Hepatocyte (in vitro differentiated cells): Measurements from ENCODE around the gene SP7. TPM values are rescaled to one million over a fixed set of nuclear protein-coding genes. Genes with fewer than 3 reads are reported as not detected.

ENCODE experiments used
- DNase-seq: peaks from one replicate; pipeline ENCODE4 v3.0.0-alpha.2; 2016; ENCODE audit warnings: low spot score
- H2AFZ ChIP-seq: fragments of 200-600 bp; sonication (generic); 2 replicates; pipeline ENCODE4 v1.6.0; 2016; ENCODE audit warnings: antibody characterized with exemption, mild to moderate bottlenecking
- H3K27ac ChIP-seq: fragments of 200-600 bp; sonication (generic); 2 replicates; pipeline ENCODE4 v1.5.1; 2016; ENCODE audit warnings: mild to moderate bottlenecking
- H3K27me3 ChIP-seq: fragments of 200-600 bp; sonication (generic); 2 replicates; pipeline ENCODE4 v1.6.1; 2016
- H3K36me3 ChIP-seq: fragments of 200-600 bp; sonication (generic); replicated peaks from 2 replicates; pipeline ENCODE4 v1.5.1; 2016; ENCODE audit warnings: low read depth; ENCODE audit not compliant: insufficient read depth
- H3K4me1 ChIP-seq: fragments of 200-600 bp; sonication (generic); 2 replicates; pipeline ENCODE4 v1.5.1; 2016; ENCODE audit warnings: mild to moderate bottlenecking, moderate library complexity; ENCODE audit not compliant: insufficient read depth
- H3K4me2 ChIP-seq: fragments of 200-600 bp; sonication (generic); 2 replicates; pipeline ENCODE4 v1.6.0; 2016
- H3K4me3 ChIP-seq: fragments of 200-600 bp; sonication (generic); 2 replicates; pipeline ENCODE4 v1.5.1; 2016; ENCODE audit warnings: mild to moderate bottlenecking
- H3K79me2 ChIP-seq: fragments of 200-600 bp; sonication (generic); 2 replicates; pipeline ENCODE4 v1.6.0; 2017; ENCODE audit warnings: mild to moderate bottlenecking
- H3K9me2 ChIP-seq: fragments of 200-600 bp; sonication (generic); replicated peaks from 2 replicates; pipeline ENCODE4 v1.6.0; 2017; ENCODE audit warnings: mild to moderate bottlenecking; ENCODE audit not compliant: insufficient read depth
- H3K9me3 ChIP-seq: fragments of 200-600 bp; sonication (generic); 2 replicates; pipeline ENCODE4 v1.5.1; 2016; ENCODE audit warnings: low read depth, mild to moderate bottlenecking
- H4K20me1 ChIP-seq: fragments of 200-600 bp; sonication (generic); 2 replicates; pipeline ENCODE4 v1.6.0; 2016; ENCODE audit warnings: mild to moderate bottlenecking; ENCODE audit not compliant: insufficient read depth, poor library complexity, severe bottlenecking
- EZH2 ChIP-seq: fragments of 200-600 bp; sonication (generic); IDR thresholded peaks from 2 replicates; pipeline ENCODE4 v1.6.1; 2016; ENCODE audit warnings: antibody characterized with exemption, mild to moderate bottlenecking, borderline replicate concordance
- EZH2phosphoT487 ChIP-seq: fragments of 200-600 bp; sonication (generic); IDR thresholded peaks from one replicate; pipeline ENCODE4 v1.6.1; 2018; ENCODE audit warnings: antibody characterized with exemption, mild to moderate bottlenecking, low read depth, moderate library complexity; ENCODE audit not compliant: unreplicated experiment, severe bottlenecking
- WGBS: methylation state at CpG from one replicate; pipeline ENCODE4 v1.1.6; 2016; ENCODE audit warnings: low lambda C conversion rate; ENCODE audit errors: missing lambda C conversion rate; 5-methylcytosine and 5-hydroxymethylcytosine counted together
- polyA plus RNA-seq: library from polyadenylated mRNA; unstranded; fragments of >200 nt; fragmentation: Nextera tagmentation; extraction: Ambion mirVana; gene quantifications from 2 replicates; pipeline ENCODE4 v1.2.1, GENCODE V29; 2016
- total RNA-seq: library from RNA; depleted of rRNA; stranded (reverse); fragments of >200 nt; gene quantifications from 2 replicates; pipeline ENCODE4 v1.2.3, GENCODE V29; 2014
- TF ChIP-seq, protein P1 (sequence below): fragments of 200-600 bp; sonication (generic); IDR thresholded peaks from 2 replicates; pipeline ENCODE4 v1.5.1; 2016; ENCODE audit warnings: antibody characterized with exemption, mild to moderate bottlenecking; ENCODE audit not compliant: poor library complexity

SP7 gene
- total and polyA plus RNA-seq, 2 experiments from 2014 or later = 0.20 to 0.60 TPM

DNA sequence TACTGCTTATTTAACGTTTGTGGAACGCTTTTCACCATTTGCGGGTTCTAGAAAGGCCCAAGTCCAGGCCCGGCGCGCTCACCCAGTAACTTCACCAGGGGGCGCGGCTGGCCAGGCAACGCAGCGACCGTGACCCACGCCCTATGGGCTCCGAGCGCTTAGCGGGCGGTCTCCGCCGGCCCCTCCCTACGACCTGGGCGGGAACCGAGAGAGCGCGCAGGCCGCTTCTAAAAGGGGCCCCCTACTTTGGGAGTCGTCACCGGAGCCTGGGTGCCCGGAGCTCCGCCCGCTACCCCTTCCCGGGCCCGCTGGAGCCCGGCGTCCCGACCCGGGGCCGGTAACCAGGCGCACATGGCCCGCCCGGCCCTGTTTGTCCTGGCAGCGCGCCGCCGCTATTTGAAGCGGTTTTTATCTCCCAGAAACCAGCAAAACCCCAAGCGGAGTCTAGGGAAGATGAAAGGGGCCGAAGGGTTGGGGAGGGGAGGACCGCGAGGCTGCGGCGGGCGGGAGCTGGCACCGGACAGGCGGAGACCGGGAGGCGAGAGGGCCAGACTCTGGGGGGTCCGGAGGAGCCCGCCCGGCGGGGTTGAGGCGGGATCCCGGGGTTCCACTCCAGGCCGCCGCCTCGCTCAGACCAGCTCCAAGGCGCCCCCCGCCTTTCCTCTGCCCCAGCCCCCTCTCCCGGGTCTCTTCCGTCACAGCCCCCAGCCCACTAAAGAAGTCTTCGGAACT lies 11.2 kb downstream of the SP7 start:
- H4K20me1 ChIP-seq = no peaks in the 10 kb centered on the region
- H3K4me2 ChIP-seq = peak overlapping the region; percentile 94
- H3K27me3 ChIP-seq = peaks cover 14% of the 10 kb centered on the region
- peak overlapping the region; percentile 97 for H3K27ac ChIP-seq
- no peaks in the 10 kb centered on the region for H3K36me3 ChIP-seq
- no peaks in the 10 kb centered on the region for H3K9me2 ChIP-seq
- H2AFZ ChIP-seq = peak overlapping the region; percentile 81
- peak; percentile 95 for DNase-seq
- TF ChIP-seq EZH2phosphoT487 (no peak), EZH2 (no peak)
- TF ChIP-seq, protein P1, sequence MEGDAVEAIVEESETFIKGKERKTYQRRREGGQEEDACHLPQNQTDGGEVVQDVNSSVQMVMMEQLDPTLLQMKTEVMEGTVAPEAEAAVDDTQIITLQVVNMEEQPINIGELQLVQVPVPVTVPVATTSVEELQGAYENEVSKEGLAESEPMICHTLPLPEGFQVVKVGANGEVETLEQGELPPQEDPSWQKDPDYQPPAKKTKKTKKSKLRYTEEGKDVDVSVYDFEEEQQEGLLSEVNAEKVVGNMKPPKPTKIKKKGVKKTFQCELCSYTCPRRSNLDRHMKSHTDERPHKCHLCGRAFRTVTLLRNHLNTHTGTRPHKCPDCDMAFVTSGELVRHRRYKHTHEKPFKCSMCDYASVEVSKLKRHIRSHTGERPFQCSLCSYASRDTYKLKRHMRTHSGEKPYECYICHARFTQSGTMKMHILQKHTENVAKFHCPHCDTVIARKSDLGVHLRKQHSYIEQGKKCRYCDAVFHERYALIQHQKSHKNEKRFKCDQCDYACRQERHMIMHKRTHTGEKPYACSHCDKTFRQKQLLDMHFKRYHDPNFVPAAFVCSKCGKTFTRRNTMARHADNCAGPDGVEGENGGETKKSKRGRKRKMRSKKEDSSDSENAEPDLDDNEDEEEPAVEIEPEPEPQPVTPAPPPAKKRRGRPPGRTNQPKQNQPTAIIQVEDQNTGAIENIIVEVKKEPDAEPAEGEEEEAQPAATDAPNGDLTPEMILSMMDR = peak; percentile 85
- H3K4me1 ChIP-seq = peaks cover 29% of the 10 kb centered on the region
- H3K9me3 ChIP-seq = no peaks in the 10 kb centered on the region
- peak overlapping the region; percentile 57 for H3K4me3 ChIP-seq
- peaks cover 10% of the 10 kb centered on the region for H3K79me2 ChIP-seq
- WGBS = under 1% methylated on average over 46 of the region's 69 CpGs

DNA sequence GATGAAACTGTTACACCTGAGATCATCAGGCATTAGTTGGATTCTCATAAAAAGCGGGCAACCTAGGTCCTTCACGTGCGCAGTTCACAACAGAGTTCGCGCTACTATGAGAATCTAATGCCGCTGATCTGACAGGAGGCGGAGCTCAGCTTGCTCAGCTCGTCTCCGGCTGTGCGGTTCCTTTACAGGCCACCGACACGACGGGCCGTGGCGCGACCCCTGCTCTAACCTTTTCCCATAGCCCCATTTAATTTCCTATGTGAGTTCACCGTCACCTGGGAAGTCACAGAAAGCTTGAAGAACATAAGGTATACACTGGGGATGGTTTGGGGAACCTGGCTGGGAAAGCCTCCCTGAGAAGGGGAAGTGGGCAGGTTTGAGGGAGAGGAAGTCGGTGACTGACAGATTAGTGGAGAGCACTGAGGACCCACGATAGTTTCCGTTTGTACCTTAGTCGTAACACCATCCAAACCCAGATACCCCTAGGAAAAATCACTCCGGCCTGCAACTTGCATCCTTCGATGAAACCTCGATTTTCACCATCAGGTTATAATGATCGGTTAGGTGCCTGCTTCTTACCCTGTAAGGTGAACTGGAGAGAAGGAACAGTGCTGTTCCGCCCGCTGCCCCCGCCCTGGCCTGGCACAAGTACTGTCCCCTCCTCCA lies 11.9 kb downstream of the SP7 start:
- H2AFZ ChIP-seq = peak overlapping the region; percentile 81
- 40% methylated on average over 28 of the region's 28 CpGs for WGBS
- TF ChIP-seq, protein P1 = no peak
- TF ChIP-seq EZH2phosphoT487 = no peak
- no peak for TF ChIP-seq EZH2
- H3K9me3 ChIP-seq = no peaks in the 10 kb centered on the region
- peaks cover 12% of the 10 kb centered on the region for H3K79me2 ChIP-seq
- peak overlapping the region; percentile 28 for H3K4me3 ChIP-seq
- peak overlapping the region; percentile 94 for H3K4me2 ChIP-seq
- H3K9me2 ChIP-seq = no peaks in the 10 kb centered on the region
- peaks cover 14% of the 10 kb centered on the region for H3K27me3 ChIP-seq
- peaks cover 29% of the 10 kb centered on the region for H3K4me1 ChIP-seq
- H4K20me1 ChIP-seq = no peaks in the 10 kb centered on the region
- peak overlapping the region; percentile 97 for H3K27ac ChIP-seq
- DNase-seq = no peak
- H3K36me3 ChIP-seq = no peaks in the 10 kb centered on the region

DNA sequence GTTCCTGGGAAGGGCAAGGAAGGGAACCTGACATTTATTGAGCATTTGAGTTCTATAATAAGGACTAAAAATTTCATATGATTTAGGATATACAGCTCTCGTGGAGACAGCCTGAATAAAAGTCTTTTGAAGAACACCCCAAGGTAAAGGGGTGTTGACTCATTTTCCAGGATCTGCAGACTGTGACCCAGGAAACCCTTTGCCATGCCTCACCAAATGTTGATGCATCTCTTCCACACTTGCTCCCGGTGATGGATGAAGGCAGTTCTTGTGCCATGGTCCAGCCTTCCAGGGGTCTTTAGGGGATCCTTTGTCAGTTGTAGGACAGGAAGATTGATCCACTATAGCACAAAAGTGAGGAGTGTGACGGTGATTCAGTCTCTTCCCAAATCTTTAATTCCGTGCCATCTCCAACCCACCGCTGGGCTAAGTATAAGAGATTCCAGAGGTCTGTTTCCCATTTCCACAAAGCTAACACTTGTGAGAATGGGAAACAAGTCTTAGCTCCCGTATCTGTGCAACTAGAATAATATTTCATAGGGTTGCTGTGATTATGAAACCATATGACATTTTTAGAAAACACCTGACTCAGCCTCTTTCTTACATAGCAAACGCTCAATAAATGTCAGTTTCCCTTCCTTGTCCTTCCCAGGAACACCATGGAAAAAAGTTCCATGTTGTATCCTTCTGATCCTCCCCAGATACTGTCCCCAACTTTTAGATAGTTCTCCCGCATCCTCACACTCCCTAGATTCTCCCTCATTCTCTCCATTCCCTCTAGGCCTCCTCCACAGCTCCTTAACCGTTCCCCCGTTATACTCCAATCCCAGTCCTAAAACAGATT lies 15.6 kb downstream of the SP7 start:
- WGBS = 60% methylated on average over 10 of the region's 10 CpGs
- peaks cover 17% of the 10 kb centered on the region for H3K79me2 ChIP-seq
- no peaks in the 10 kb centered on the region for H3K9me2 ChIP-seq
- H3K9me3 ChIP-seq = no peaks in the 10 kb centered on the region
- H3K4me1 ChIP-seq = peaks cover 27% of the 10 kb centered on the region
- peak overlapping the region; percentile 89 for H3K4me3 ChIP-seq
- TF ChIP-seq, protein P1 = no peak
- TF ChIP-seq EZH2 (no peak), EZH2phosphoT487 (no peak)
- H3K4me2 ChIP-seq = peak overlapping the region; percentile 84
- H3K27me3 ChIP-seq = peaks cover 3% of the 10 kb centered on the region
- no peaks in the 10 kb centered on the region for H3K36me3 ChIP-seq
- no peaks in the 10 kb centered on the region for H4K20me1 ChIP-seq
- DNase-seq = no peak
- H2AFZ ChIP-seq = peak overlapping the region; percentile 62
- peak overlapping the region; percentile 94 for H3K27ac ChIP-seq
